ENCODE data around the gene TMEM272. TPM values are rescaled to one million over a fixed set of nuclear protein-coding genes. Genes with fewer than 3 reads are reported as not detected.

Gene TMEM272
- total RNA-seq, 5 donors from 2014 or later (not counting 1 experiment from before 2014, with no cell fraction given): 5.2 to 9.0 (median 8.8) TPM

- H3K4me1 Mint-ChIP-seq: peaks cover 0 to 9% (median 6%) of the 10 kb centered on the region in 3 donors
- WGBS (ENCODE audit: insufficient coverage): 55% methylated on average over 1 of the region's 8 CpGs
- no peaks in the 10 kb centered on the region for H3K36me3 ChIP-seq (ENCODE audit: control insufficient read depth in 2 of 2, extremely low read depth in 1 of 2, insufficient read depth in 1 of 2, low read length in 1 of 2)
- H3K4me1 ChIP-seq (ENCODE audit: control insufficient read depth in 1 of 2, extremely low read depth in 1 of 2, insufficient read depth in 2 of 2, low read length in 2 of 2): peaks cover 0 to 6% of the 10 kb centered on the region in 2 experiments
- no peak for DNase-seq
- H3K9me3 ChIP-seq: no peaks in the 10 kb centered on the region
- no peaks in the 10 kb centered on the region for H3K36me3 Mint-ChIP-seq
- peak overlapping the region in 1 of 2 donors; percentile 11 for H3K27ac Mint-ChIP-seq
- POLR2A ChIA-PET: no interaction called here
- H3K27me3 ChIP-seq (replicated peaks in 1 of 2; ENCODE audit: control insufficient read depth in 2 of 2, extremely low read depth in 1 of 2, insufficient read depth in 2 of 2, low read length in 1 of 2): peaks cover 0 to 12% of the 10 kb centered on the region in 2 experiments
- no peaks in the 10 kb centered on the region for H3K9me3 Mint-ChIP-seq
- H3K4me3 ChIP-seq (ENCODE audit: control insufficient read depth in 1 of 2, extremely low read depth in 1 of 2, low read length in 1 of 2): no peak overlapping the region
- H3K27me3 Mint-ChIP-seq: no peaks in the 10 kb centered on the region
- CTCF ChIA-PET: no interaction called here
- no peak overlapping the region for H3K4me3 Mint-ChIP-seq
- no peak overlapping the region for H3K27ac ChIP-seq (ENCODE audit: low read length)
- no peak for ATAC-seq (replicated peaks in 1 of 4)
Measured at GRCh38 chr13:51838240-51838846, 6.6 kb downstream of the TMEM272 start.

GRCh38 chr13:51837016-51837415, 8.0 kb downstream of the TMEM272 start:
- ATAC-seq (replicated peaks in 1 of 4) (no peak), DNase-seq (no peak)
- no peak overlapping the region for H3K4me3 ChIP-seq (ENCODE audit: control insufficient read depth in 1 of 2, extremely low read depth in 1 of 2, low read length in 1 of 2)
- ChIA-PET POLR2A (no interaction called here), CTCF (interaction anchor here (0.5 to 0.6 kb wide), 2 partner anchors 195 to 1505 kb away, joined by 3 to 6 read pairs; no protein-coding TSS in a partner anchor)
- H3K27ac ChIP-seq (ENCODE audit: low read length): no peak overlapping the region
- Mint-ChIP-seq H3K36me3 (no peaks in the 10 kb centered on the region), H3K4me1 (peaks cover 9 to 18% (median 14%) of the 10 kb centered on the region in 3 donors), H3K27me3 (no peaks in the 10 kb centered on the region), H3K4me3 (no peak overlapping the region), H3K9me3 (no peaks in the 10 kb centered on the region), H3K27ac (no peak overlapping the region)
- peaks cover 0 to 12% of the 10 kb centered on the region in 2 experiments for H3K27me3 ChIP-seq (replicated peaks in 1 of 2; ENCODE audit: control insufficient read depth in 2 of 2, extremely low read depth in 1 of 2, insufficient read depth in 2 of 2, low read length in 1 of 2)
- no peaks in the 10 kb centered on the region for H3K9me3 ChIP-seq
- peaks cover 2 to 12% of the 10 kb centered on the region in 2 experiments for H3K4me1 ChIP-seq (ENCODE audit: control insufficient read depth in 1 of 2, extremely low read depth in 1 of 2, insufficient read depth in 2 of 2, low read length in 2 of 2)
- no peaks in the 10 kb centered on the region for H3K36me3 ChIP-seq (ENCODE audit: control insufficient read depth in 2 of 2, extremely low read depth in 1 of 2, insufficient read depth in 1 of 2, low read length in 1 of 2)
- 89% methylated on average over 1 of the region's 3 CpGs for WGBS (ENCODE audit: insufficient coverage)

DNA sequence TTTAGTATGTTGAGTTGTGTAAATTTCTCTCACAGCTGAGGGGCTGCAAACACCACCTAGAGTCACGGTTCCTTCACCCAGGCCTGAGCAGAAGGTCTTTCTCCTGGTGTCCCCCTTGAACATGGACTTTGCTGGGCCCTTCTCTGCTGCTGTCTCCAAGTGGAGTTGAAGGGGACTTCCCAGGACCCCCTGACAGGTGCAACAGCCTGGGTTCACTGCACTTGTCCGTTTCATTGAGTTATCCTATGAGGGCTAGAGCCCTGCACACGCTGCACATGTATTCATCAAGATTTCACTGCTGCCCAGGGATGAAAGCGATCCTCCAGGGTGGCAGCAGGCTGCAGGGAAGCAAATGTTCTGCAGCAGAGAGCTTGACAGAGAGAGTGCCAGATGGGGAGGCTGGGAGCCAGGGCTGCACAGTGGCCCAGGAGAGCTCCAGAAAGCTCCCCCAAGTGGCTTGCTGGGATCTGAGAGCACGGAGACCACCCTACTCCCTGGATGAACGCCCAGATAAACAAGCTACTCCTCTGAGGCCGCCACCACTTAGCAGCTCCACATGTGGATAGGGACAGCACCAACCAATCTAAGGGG, 10.3 kb downstream of the TMEM272 start:
- CTCF ChIA-PET: interaction anchor here (0.6 to 5.4 kb wide), 9 partner anchors 9 to 147 kb away, joined by 3 to 112 read pairs (median 6); no protein-coding TSS in a partner anchor
- Histone ChIP-seq H3K27me3 (replicated peaks in 1 of 2; ENCODE audit: control insufficient read depth in 2 of 2, extremely low read depth in 1 of 2, insufficient read depth in 2 of 2, low read length in 1 of 2) (peaks cover 0 to 12% of the 10 kb centered on the region in 2 experiments), H3K36me3 (ENCODE audit: control insufficient read depth in 2 of 2, extremely low read depth in 1 of 2, insufficient read depth in 1 of 2, low read length in 1 of 2) (no peaks in the 10 kb centered on the region), H3K4me1 (ENCODE audit: control insufficient read depth in 1 of 2, extremely low read depth in 1 of 2, insufficient read depth in 2 of 2, low read length in 2 of 2) (peaks cover 4 to 18% of the 10 kb centered on the region in 2 experiments), H3K9me3 (no peaks in the 10 kb centered on the region), H3K27ac (ENCODE audit: low read length) (no peak overlapping the region), H3K4me3 (ENCODE audit: control insufficient read depth in 1 of 2, extremely low read depth in 1 of 2, low read length in 1 of 2) (no peak overlapping the region)
- ATAC-seq (replicated peaks in 1 of 4) (no peak), DNase-seq (no peak)
- no peaks in the 10 kb centered on the region for H3K27me3 Mint-ChIP-seq
- POLR2A ChIA-PET: no interaction called here
- no peaks in the 10 kb centered on the region for H3K9me3 Mint-ChIP-seq
- WGBS (ENCODE audit: insufficient coverage): 74% methylated on average over 4 of the region's 7 CpGs
- peaks cover 27 to 33% (median 28%) of the 10 kb centered on the region in 3 donors for H3K4me1 Mint-ChIP-seq
- H3K36me3 Mint-ChIP-seq: no peaks in the 10 kb centered on the region
- no peak overlapping the region for H3K4me3 Mint-ChIP-seq
- no peak overlapping the region for H3K27ac Mint-ChIP-seq

DNA sequence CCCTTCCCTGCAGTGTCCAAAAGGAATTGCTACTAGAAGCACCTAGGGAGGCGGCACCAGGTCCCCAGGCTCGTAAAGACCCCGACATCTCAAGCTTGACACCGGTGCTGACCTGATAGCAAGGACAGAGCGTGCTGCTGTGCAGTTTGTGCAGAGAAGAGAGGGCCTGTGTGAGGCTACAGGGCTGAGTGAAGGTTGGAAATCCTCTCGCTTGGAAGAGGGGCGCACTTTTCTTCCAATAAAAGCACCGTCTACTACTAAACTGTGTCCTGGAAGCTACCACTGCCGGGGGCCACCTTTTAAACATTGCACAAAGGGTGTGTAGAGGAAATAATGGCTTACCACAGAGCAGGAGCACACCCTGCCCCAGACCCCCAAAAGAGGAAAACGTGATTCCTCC, 11.0 kb downstream of the TMEM272 start:
- H3K4me3 ChIP-seq (ENCODE audit: control insufficient read depth in 1 of 2, extremely low read depth in 1 of 2, low read length in 1 of 2): no peak overlapping the region
- Mint-ChIP-seq H3K9me3 (no peaks in the 10 kb centered on the region), H3K27ac (no peak overlapping the region), H3K27me3 (no peaks in the 10 kb centered on the region), H3K36me3 (no peaks in the 10 kb centered on the region), H3K4me1 (peaks cover 34 to 39% (median 35%) of the 10 kb centered on the region in 3 donors), H3K4me3 (no peak overlapping the region)
- H3K27ac ChIP-seq (ENCODE audit: low read length): no peak overlapping the region
- DNase-seq: no peak
- H3K4me1 ChIP-seq (ENCODE audit: control insufficient read depth in 1 of 2, extremely low read depth in 1 of 2, insufficient read depth in 2 of 2, low read length in 2 of 2): peaks cover 11 to 23% of the 10 kb centered on the region in 2 experiments
- POLR2A ChIA-PET: interaction anchor here in 1 of 2 donors (0.6 kb wide), 1 partner anchor 12 kb away, joined by 8 read pairs; no protein-coding TSS in a partner anchor
- ATAC-seq (replicated peaks in 1 of 4): no peak
- CTCF ChIA-PET: interaction anchor here (0.5 to 5.4 kb wide), 7 partner anchors 9 to 613 kb away, joined by 4 to 112 read pairs (median 10); no protein-coding TSS in a partner anchor
- 93% methylated on average over 5 of the region's 10 CpGs for WGBS (ENCODE audit: insufficient coverage)
- no peaks in the 10 kb centered on the region for H3K36me3 ChIP-seq (ENCODE audit: control insufficient read depth in 2 of 2, extremely low read depth in 1 of 2, insufficient read depth in 1 of 2, low read length in 1 of 2)
- peaks cover 0 to 6% of the 10 kb centered on the region in 2 experiments for H3K27me3 ChIP-seq (replicated peaks in 1 of 2; ENCODE audit: control insufficient read depth in 2 of 2, extremely low read depth in 1 of 2, insufficient read depth in 2 of 2, low read length in 1 of 2)
- H3K9me3 ChIP-seq: no peaks in the 10 kb centered on the region

DNA sequence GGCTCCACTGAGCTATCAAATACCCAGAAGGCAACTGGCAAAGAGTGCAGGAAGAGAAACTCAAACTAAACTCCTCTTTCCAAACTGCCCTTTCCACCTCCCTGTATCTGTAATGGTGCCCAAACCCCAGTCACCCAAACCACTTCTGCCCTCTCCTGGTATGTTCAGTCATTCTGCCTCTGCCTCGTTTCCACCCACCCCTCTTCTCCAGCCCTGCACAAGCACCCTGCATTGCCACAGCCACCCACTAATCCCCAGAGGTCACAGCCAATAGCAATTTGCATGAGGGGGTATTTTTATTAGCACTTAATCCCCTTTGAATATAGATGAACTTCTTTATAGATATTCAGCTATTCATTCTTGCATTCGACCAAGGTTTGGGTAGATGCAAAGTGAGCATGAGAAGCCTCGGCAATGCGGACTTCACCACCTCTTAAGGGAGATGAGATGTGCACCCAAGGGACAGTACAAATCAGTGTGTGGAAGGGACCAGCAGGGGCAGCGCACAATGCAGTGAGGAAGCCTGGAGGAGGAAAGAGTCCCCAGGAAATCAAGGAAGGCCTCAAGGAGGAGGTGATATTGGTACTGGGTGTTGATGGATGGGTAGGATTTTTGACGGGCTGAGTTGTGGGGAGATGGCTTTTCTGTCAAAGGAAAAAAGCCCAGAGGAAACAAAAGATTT, 12.4 kb downstream of the TMEM272 start:
- peak; percentile 96 to 99 (median 98) for ATAC-seq (replicated peaks in 1 of 4)
- Mint-ChIP-seq H3K27me3 (no peaks in the 10 kb centered on the region), H3K27ac (peak overlapping the region; percentile 37 to 82), H3K4me1 (peaks cover 48 to 53% (median 48%) of the 10 kb centered on the region in 3 donors), H3K36me3 (no peaks in the 10 kb centered on the region), H3K9me3 (no peaks in the 10 kb centered on the region), H3K4me3 (peak overlapping the region in 1 of 3 donors; percentile 11)
- Histone ChIP-seq H3K4me3 (ENCODE audit: control insufficient read depth in 1 of 2, extremely low read depth in 1 of 2, low read length in 1 of 2) (no peak overlapping the region), H3K27me3 (replicated peaks in 1 of 2; ENCODE audit: control insufficient read depth in 2 of 2, extremely low read depth in 1 of 2, insufficient read depth in 2 of 2, low read length in 1 of 2) (no peaks in the 10 kb centered on the region), H3K36me3 (ENCODE audit: control insufficient read depth in 2 of 2, extremely low read depth in 1 of 2, insufficient read depth in 1 of 2, low read length in 1 of 2) (no peaks in the 10 kb centered on the region), H3K9me3 (no peaks in the 10 kb centered on the region), H3K27ac (ENCODE audit: low read length) (no peak overlapping the region), H3K4me1 (ENCODE audit: control insufficient read depth in 1 of 2, extremely low read depth in 1 of 2, insufficient read depth in 2 of 2, low read length in 2 of 2) (peaks cover 24 to 35% of the 10 kb centered on the region in 2 experiments)
- WGBS (ENCODE audit: insufficient coverage): 89% methylated on average over 4 of the region's 6 CpGs
- POLR2A ChIA-PET: interaction anchor here in 1 of 2 donors (0.7 to 1.0 kb wide), 2 partner anchors 30 to 405 kb away, joined by 3 read pairs; no protein-coding TSS in a partner anchor
- peak in 33 of 35 experiments; percentile 31 to 82 (median 57) for DNase-seq
- CTCF ChIA-PET: interaction anchor here (0.6 to 5.4 kb wide), 28 partner anchors 10 to 417 kb away, joined by 3 to 112 read pairs (median 4); no protein-coding TSS in a partner anchor

- H3K4me1 Mint-ChIP-seq: peaks cover 53 to 59% (median 55%) of the 10 kb centered on the region in 3 donors
- H3K27ac ChIP-seq (ENCODE audit: low read length): no peak overlapping the region
Measured at GRCh38 chr13:51831519-51831918, 13.5 kb downstream of the TMEM272 start.

More at GRCh38 chr13:51831519-51831918, 13.5 kb downstream of the TMEM272 start:
- H3K36me3 ChIP-seq (ENCODE audit: control insufficient read depth in 2 of 2, extremely low read depth in 1 of 2, insufficient read depth in 1 of 2, low read length in 1 of 2): no peaks in the 10 kb centered on the region
- 85% methylated on average over 5 of the region's 5 CpGs for WGBS (ENCODE audit: insufficient coverage)
- peaks cover 34 to 46% of the 10 kb centered on the region in 2 experiments for H3K4me1 ChIP-seq (ENCODE audit: control insufficient read depth in 1 of 2, extremely low read depth in 1 of 2, insufficient read depth in 2 of 2, low read length in 2 of 2)
- H3K9me3 Mint-ChIP-seq: no peaks in the 10 kb centered on the region
- no peak overlapping the region for H3K4me3 Mint-ChIP-seq
- DNase-seq (no peak), ATAC-seq (replicated peaks in 1 of 4) (no peak)
- H3K27ac Mint-ChIP-seq: peak overlapping the region; percentile 34 to 44
- CTCF ChIA-PET: interaction anchor here (0.7 to 5.4 kb wide), 15 partner anchors 9 to 411 kb away, joined by 3 to 112 read pairs (median 5); no protein-coding TSS in a partner anchor
- no peaks in the 10 kb centered on the region for H3K27me3 ChIP-seq (replicated peaks in 1 of 2; ENCODE audit: control insufficient read depth in 2 of 2, extremely low read depth in 1 of 2, insufficient read depth in 2 of 2, low read length in 1 of 2)
- no peaks in the 10 kb centered on the region for H3K9me3 ChIP-seq
- H3K4me3 ChIP-seq (ENCODE audit: control insufficient read depth in 1 of 2, extremely low read depth in 1 of 2, low read length in 1 of 2): no peak overlapping the region
- H3K36me3 Mint-ChIP-seq: no peaks in the 10 kb centered on the region
- no peaks in the 10 kb centered on the region for H3K27me3 Mint-ChIP-seq
- POLR2A ChIA-PET: no interaction called here

Measured in T-cell (primary cell).